ENCODE results near the gene TTC39B. TPM values are rescaled to one million over a fixed set of nuclear protein-coding genes. Genes with fewer than 3 reads are reported as not detected.

TTC39B gene
- total and polyA plus RNA-seq, 2 of the 8 experiments (the other 6 are each of a cell fraction or from before 2014, with no cell fraction given), result 1.6 to 10.9 TPM

DNA sequence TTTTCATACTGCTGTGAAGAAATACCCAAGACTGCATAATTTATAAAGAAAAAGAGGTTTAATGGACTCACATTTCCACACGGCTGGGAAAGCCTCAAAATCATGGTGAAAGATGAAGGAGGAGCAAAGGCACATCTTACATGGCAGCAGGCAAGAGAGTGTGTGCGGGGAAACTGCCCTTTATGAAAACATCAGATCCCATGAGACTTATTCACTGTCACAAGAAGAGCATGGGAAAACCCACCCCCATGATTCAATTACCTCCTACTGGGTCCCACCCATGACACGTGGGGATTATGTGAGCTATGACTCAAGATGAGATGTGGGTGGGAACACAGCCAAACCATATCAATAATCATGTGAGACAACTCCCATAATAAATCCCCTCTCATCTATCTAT, 8.7 kb downstream of the TTC39B start:
- Histone ChIP-seq H2BK120ac (replicated peaks; ENCODE audit: low read depth, low read length) (no peak overlapping the region), H3K27me3 (replicated peaks in 1 of 4; ENCODE audit: control insufficient read depth in 3 of 4, extremely low read depth in 1 of 4, insufficient read depth in 3 of 4, low read length in 3 of 4) (no peaks in the 10 kb centered on the region), H3K4me3 (ENCODE audit: extremely low read depth in 1 of 4, insufficient read depth in 2 of 4, low read depth in 3 of 4, low read length in 4 of 4) (no peak overlapping the region), H3K27ac (ENCODE audit: low read depth, low read length) (no peak overlapping the region), H3K18ac (ENCODE audit: extremely low read depth, low read length) (no peak overlapping the region), H2BK20ac (ENCODE audit: low read length) (no peak overlapping the region), H3K56ac (replicated peaks; ENCODE audit: insufficient read length, low read depth, low read length) (no peak overlapping the region), H3K4ac (replicated peaks; ENCODE audit: insufficient read length, low read depth, low read length) (no peak overlapping the region), H4K91ac (replicated peaks; ENCODE audit: insufficient read length, low read length) (no peak overlapping the region), H3K23ac (ENCODE audit: insufficient read length) (no peak overlapping the region), H3K23me2 (ENCODE audit: low read depth, low read length) (no peaks in the 10 kb centered on the region), H2BK5ac (ENCODE audit: low read depth, low read length) (no peak overlapping the region), H3K4me2 (ENCODE audit: insufficient read depth in 1 of 2, low read depth in 2 of 2, low read length in 2 of 2) (no peak overlapping the region), H2BK15ac (ENCODE audit: low read length) (no peak overlapping the region), H3K79me2 (ENCODE audit: control insufficient read depth in 1 of 2, insufficient read depth in 2 of 2, low read length in 2 of 2) (peaks cover 0 to 13% of the 10 kb centered on the region in 2 experiments; a peak in 2 of 4 replicates), H4K5ac (ENCODE audit: insufficient read length, low read depth, low read length) (no peak overlapping the region), H2AK5ac (ENCODE audit: low read depth, low read length) (no peak overlapping the region), H3K79me1 (ENCODE audit: low read depth, low read length) (peaks cover 9% of the 10 kb centered on the region), H3K14ac (ENCODE audit: insufficient read length) (no peak overlapping the region), H3K4me1 (replicated peaks in 1 of 4; ENCODE audit: control insufficient read depth in 3 of 4, insufficient read depth in 4 of 4, low read length in 3 of 4) (peaks cover 0 to 7% (median 1%) of the 10 kb centered on the region in 4 experiments; a peak in 3 of 7 replicates), H3K9ac (replicated peaks in 1 of 4; ENCODE audit: extremely low read depth in 1 of 4, low read depth in 3 of 4, low read length in 3 of 4) (no peak overlapping the region), H3K36me3 (ENCODE audit: control insufficient read depth in 2 of 4, insufficient read depth in 4 of 4, low read length in 3 of 4) (peaks cover 0 to 3% (median 1%) of the 10 kb centered on the region in 4 experiments; a peak in 2 of 8 replicates), H2BK12ac (ENCODE audit: low read depth, low read length) (no peak overlapping the region), H2AFZ (ENCODE audit: low read length) (no peak overlapping the region), H4K20me1 (replicated peaks in 1 of 2; ENCODE audit: control insufficient read depth in 1 of 2, insufficient read depth in 2 of 2, low read length in 2 of 2) (no peaks in the 10 kb centered on the region), H3K9me3 (ENCODE audit: insufficient read depth in 2 of 2, low read depth in 1 of 2, low read length in 1 of 2) (0 out of 4 replicates have a peak, but pooled peaks cover 3 to 5% of the 10 kb centered on the region in 2 experiments), H4K8ac (ENCODE audit: extremely low read depth, insufficient read depth, low read length) (no peak overlapping the region)
- WGBS, 2 experiments (ENCODE audit: extremely low coverage in 1 of 2, insufficient coverage in 1 of 2, insufficient read length in 1 of 2, insufficient replicate concordance in 2 of 2, low coverage in 1 of 2, low lambda C conversion rate in 2 of 2, missing lambda C conversion rate in 1 of 2), result 84% methylated on average over 3 of the region's 3 CpGs; no CpG with 5 or more reads in 1 of the 2 experiments
- DNase-seq (ENCODE audit: low read depth in 1 of 2, low spot score in 2 of 2) (no peak), FAIRE-seq (no peak)
- POLR2A ChIA-PET (ENCODE audit: partially characterized antibody), result interaction anchor here (0.6 kb wide), 1 partner anchor 12 kb away, joined by 3 read pairs; no protein-coding TSS in a partner anchor
- no peak for TF ChIP-seq GTF2F1 (IDR thresholded peaks at IDR 0.05; ENCODE audit: borderline replicate concordance, low read depth, low read length)
- CTCF ChIA-PET (ENCODE audit: partially characterized antibody), result interaction anchor here (0.9 to 1.6 kb wide), 2 partner anchors 44 to 119 kb away, joined by 3 read pairs; no protein-coding TSS in a partner anchor

Data from H1 (cell line).